GM18858 (cell line): ENCODE data around the gene ERICH6B.
"Not testable (repeated sequence)": the region's sequence is repeated elsewhere in the genome, so short reads cannot be mapped to it uniquely, and the experiment has no call there.

Experiments
- ATAC-seq: cut with Tn5 transposase; IDR thresholded peaks from one replicate; pipeline ENCODE4 v1.9.1; 2021; ENCODE audit not compliant: unreplicated experiment

The ERICH6B gene

GRCh38 chr13:45615501-45616101 is at the start of gene ERICH6B:
Gene ERICH6B (minus strand): TSS chr13:45615739. CDS start chr13:45597005, 18,734 bp downstream.
- ATAC-seq: no peak

- ATAC-seq: not testable (repeated sequence)
These were observed 47.4 kb upstream of the ERICH6B start for GRCh38 chr13:45662903-45663302.

GRCh38 chr13:45662162-45662561 is 46.6 kb upstream of the ERICH6B start:
- no peak for ATAC-seq

- not testable (repeated sequence) for ATAC-seq
These were observed 44.9 kb upstream of the ERICH6B start for GRCh38 chr13:45660458-45660857.

GRCh38 chr13:45659536-45659935 is 44.0 kb upstream of the ERICH6B start:
- ATAC-seq: no peak

- no peak for ATAC-seq
These were observed 43.2 kb upstream of the ERICH6B start for GRCh38 chr13:45658586-45659235.

GRCh38 chr13:45654633-45655349 is 39.3 kb upstream of the ERICH6B start:
- ATAC-seq: no peak

- not testable (repeated sequence) for ATAC-seq
These were observed 29.7 kb upstream of the ERICH6B start for GRCh38 chr13:45645263-45645662.

- ATAC-seq: not testable (repeated sequence)
These were observed 26.6 kb upstream of the ERICH6B start for GRCh38 chr13:45642159-45642558.

- ATAC-seq: not testable (repeated sequence)
These were observed 19.8 kb upstream of the ERICH6B start for GRCh38 chr13:45635291-45635690.

GRCh38 chr13:45630791-45631190 is 15.3 kb upstream of the ERICH6B start:
- ATAC-seq: no peak

GRCh38 chr13:45629940-45630339 is 14.4 kb upstream of the ERICH6B start:
- no peak for ATAC-seq

- ATAC-seq: no peak
These were observed 12.6 kb upstream of the ERICH6B start for GRCh38 chr13:45628094-45628493.

GRCh38 chr13:45627656-45628055 is 12.1 kb upstream of the ERICH6B start:
- ATAC-seq: no peak

GRCh38 chr13:45626731-45627374 is 11.3 kb upstream of the ERICH6B start:
- ATAC-seq: no peak

- ATAC-seq: no peak
These were observed 8.1 kb upstream of the ERICH6B start for GRCh38 chr13:45623516-45624090.

GRCh38 chr13:45621950-45622349 is 6.4 kb upstream of the ERICH6B start:
- no peak for ATAC-seq

- no peak for ATAC-seq
These were observed 7.6 kb downstream of the ERICH6B start for GRCh38 chr13:45607931-45608330.

GRCh38 chr13:45604892-45605291 is 10.6 kb downstream of the ERICH6B start:
- no peak for ATAC-seq

- ATAC-seq: no peak
These were observed 12.2 kb downstream of the ERICH6B start for GRCh38 chr13:45603338-45603737.
